ENCODE data around the gene UCHL5. TPM values are rescaled to one million over a fixed set of nuclear protein-coding genes. Genes with fewer than 3 reads are reported as not detected.
A peak's percentile ranks its signal among the peaks of the same experiment; 100 is the strongest.

The UCHL5 gene
- total RNA-seq, 4 donors from 2014 or later: 13.7 to 35.0 (median 26.0) TPM

DNA sequence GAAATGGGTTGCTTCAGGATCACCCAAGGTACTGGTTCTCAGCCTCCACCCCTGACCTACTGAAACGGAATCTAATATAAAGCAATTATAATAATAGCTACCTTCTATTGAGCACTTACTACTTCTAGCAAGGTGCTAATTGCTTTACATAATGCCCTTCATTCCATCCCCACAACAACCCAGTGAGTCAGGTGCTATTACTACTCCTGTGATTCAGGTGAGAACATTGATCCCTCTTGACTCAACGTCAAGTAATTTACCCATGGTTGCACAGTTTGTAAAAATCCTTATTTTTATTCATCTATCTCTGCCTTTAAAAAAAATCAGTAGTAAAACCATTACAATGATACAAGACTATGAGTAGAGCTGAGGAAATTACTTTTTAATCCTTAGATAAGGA is 85.2 kb downstream of the UCHL5 start:
- intact Hi-C loops (cut with DNase I; ENCODE audit: low total_unique reads) (no loop called here), in situ Hi-C loops (cut with MboI; ENCODE audit: low pct_ligation_motif_present in 1 of 4, low pct_unique_long_range_greater_than_20kb in 1 of 4, low sequenced_read_pairs in 3 of 4) (no loop called here)
- no peak overlapping the region for H3K4me3 ChIP-seq
- H3K4me1 ChIP-seq: peaks cover 0 to 8% (median 5%) of the 10 kb centered on the region in 4 donors
- H3K36me3 ChIP-seq: no peaks in the 10 kb centered on the region
- no peaks in the 10 kb centered on the region for H3K9me3 ChIP-seq
- TF ChIP-seq EP300 (IDR thresholded peaks at IDR 0.05; ENCODE audit: low read depth) (no peak), POLR2A (IDR thresholded peaks at IDR 0.05) (no peak), CTCF (IDR thresholded peaks at IDR 0.05) (no peak)
- no peak for DNase-seq
- peak overlapping the region in 2 of 4 donors; percentile 2 to 40 for H3K27ac ChIP-seq
- WGBS, 2 donors (ENCODE audit: low coverage in 1 of 2): 86 to 88% methylated on average over 2 of the region's 2 CpGs
- no peaks in the 10 kb centered on the region for H3K27me3 ChIP-seq

DNA sequence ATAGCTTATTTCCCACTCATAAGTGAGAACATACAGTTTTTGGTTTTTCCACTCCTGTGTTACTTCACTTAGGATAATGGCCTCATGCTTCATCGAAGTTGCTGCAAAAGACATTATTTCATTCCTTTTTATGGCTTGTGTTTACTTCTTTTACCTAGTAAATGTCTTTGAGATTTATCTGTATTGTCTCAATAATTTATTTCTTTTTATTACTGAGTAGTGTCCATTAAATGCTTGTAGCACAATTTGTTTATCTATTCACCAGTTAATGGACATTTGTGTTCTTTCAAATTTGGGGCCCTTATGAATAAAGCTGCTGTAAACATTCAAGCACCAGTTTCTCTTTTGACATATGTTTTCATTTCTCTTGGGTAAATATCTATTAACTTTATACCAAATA is 86.0 kb downstream of the UCHL5 start:
- Histone ChIP-seq H3K36me3 (no peaks in the 10 kb centered on the region), H3K4me1 (peaks cover 0 to 8% (median under 1%) of the 10 kb centered on the region in 4 donors), H3K9me3 (no peaks in the 10 kb centered on the region), H3K27me3 (no peaks in the 10 kb centered on the region), H3K4me3 (no peak overlapping the region), H3K27ac (peak overlapping the region in 2 of 4 donors; percentile 9 to 35)
- in situ Hi-C loops (cut with MboI; ENCODE audit: low pct_ligation_motif_present in 1 of 4, low pct_unique_long_range_greater_than_20kb in 1 of 4, low sequenced_read_pairs in 3 of 4) (no loop called here), intact Hi-C loops (cut with DNase I; ENCODE audit: low total_unique reads) (no loop called here)
- no peak for TF ChIP-seq CTCF (IDR thresholded peaks at IDR 0.05)
- TF ChIP-seq POLR2AphosphoS5 (IDR thresholded peaks at IDR 0.05): peak; percentile 13 to 42 (median 33)
- no peak for TF ChIP-seq POLR2A (IDR thresholded peaks at IDR 0.05)
- TF ChIP-seq EP300 (IDR thresholded peaks at IDR 0.05; ENCODE audit: low read depth): no peak
- no peak for DNase-seq
- 50 to 62% methylated on average over 1 of the region's 1 CpG for WGBS, 2 donors (ENCODE audit: low coverage in 1 of 2)

GRCh38 chr1:192969091-192969490 is 90.1 kb downstream of the UCHL5 start:
- TF ChIP-seq POLR2AphosphoS5 (IDR thresholded peaks at IDR 0.05) (no peak), CTCF (IDR thresholded peaks at IDR 0.05) (no peak), POLR2A (IDR thresholded peaks at IDR 0.05) (no peak), EP300 (IDR thresholded peaks at IDR 0.05; ENCODE audit: low read depth) (no peak)
- intact Hi-C loops (cut with DNase I; ENCODE audit: low total_unique reads) (no loop called here), in situ Hi-C loops (cut with MboI; ENCODE audit: low pct_ligation_motif_present in 1 of 4, low pct_unique_long_range_greater_than_20kb in 1 of 4, low sequenced_read_pairs in 3 of 4) (no loop called here)
- Histone ChIP-seq H3K9me3 (no peaks in the 10 kb centered on the region), H3K36me3 (no peaks in the 10 kb centered on the region), H3K27ac (no peak overlapping the region), H3K4me1 (peaks cover 0 to 7% (median 0%) of the 10 kb centered on the region in 4 donors), H3K27me3 (no peaks in the 10 kb centered on the region), H3K4me3 (no peak overlapping the region)
- WGBS, 2 donors (ENCODE audit: low coverage in 1 of 2): 88 to 93% methylated on average over 1 of the region's 1 CpG
- no peak for DNase-seq

GRCh38 chr1:192968323-192968722 is 90.8 kb downstream of the UCHL5 start:
- intact Hi-C loops (cut with DNase I; ENCODE audit: low total_unique reads) (no loop called here), in situ Hi-C loops (cut with MboI; ENCODE audit: low pct_ligation_motif_present in 1 of 4, low pct_unique_long_range_greater_than_20kb in 1 of 4, low sequenced_read_pairs in 3 of 4) (no loop called here)
- no peaks in the 10 kb centered on the region for H3K9me3 ChIP-seq
- no peak for TF ChIP-seq POLR2A (IDR thresholded peaks at IDR 0.05)
- TF ChIP-seq POLR2AphosphoS5 (IDR thresholded peaks at IDR 0.05): no peak
- TF ChIP-seq EP300 (IDR thresholded peaks at IDR 0.05; ENCODE audit: low read depth): no peak
- TF ChIP-seq CTCF (IDR thresholded peaks at IDR 0.05): no peak
- H3K27me3 ChIP-seq: no peaks in the 10 kb centered on the region
- DNase-seq: no peak
- peaks cover 0 to 7% (median 0%) of the 10 kb centered on the region in 4 donors for H3K4me1 ChIP-seq
- H3K36me3 ChIP-seq: no peaks in the 10 kb centered on the region
- no peak overlapping the region for H3K4me3 ChIP-seq
- no peak overlapping the region for H3K27ac ChIP-seq
